Central memory CD8-positive, alpha-beta T cell (primary cell): ENCODE results near the gene RLBP1.

Experiments
- ATAC-seq: fragments of 150-1000 bp; cut with Tn5 transposase; replicated peaks from 2 replicates; pipeline ENCODE4 v1.10.0; 2022; ENCODE audit warnings: mild to moderate bottlenecking, moderate FRiP score, moderate number of reproducible peaks; ENCODE audit not compliant: poor library complexity, severe bottlenecking; ENCODE audit errors: extremely low read depth
- DNase-seq, 2 donors: peaks; one replicate each; pipeline ENCODE4 v3.0.0; 2021; ENCODE audit warnings: low spot score in 2 of 2
- H3K27ac Mint-ChIP-seq: one replicate; pipeline ENCODE4 v1.8.0; 2022; ENCODE audit warnings: low read depth, mild to moderate bottlenecking, moderate library complexity, mixed read lengths
- H3K27me3 Mint-ChIP-seq: one replicate; pipeline ENCODE4 v1.8.0; 2022; ENCODE audit warnings: mixed read lengths
- H3K36me3 Mint-ChIP-seq: one replicate; pipeline ENCODE4 v1.8.0; 2022; ENCODE audit warnings: mild to moderate bottlenecking, moderate library complexity, mixed read lengths; ENCODE audit not compliant: insufficient read depth
- H3K4me1 Mint-ChIP-seq: one replicate; pipeline ENCODE4 v1.8.0; 2022; ENCODE audit warnings: mixed read lengths
- H3K4me3 Mint-ChIP-seq: one replicate; pipeline ENCODE4 v1.8.0; 2022; ENCODE audit warnings: mild to moderate bottlenecking, moderate library complexity, mixed read lengths
- H3K9me3 Mint-ChIP-seq: one replicate; pipeline ENCODE4 v1.8.0; 2022; ENCODE audit warnings: mixed read lengths

Gene RLBP1

DNA sequence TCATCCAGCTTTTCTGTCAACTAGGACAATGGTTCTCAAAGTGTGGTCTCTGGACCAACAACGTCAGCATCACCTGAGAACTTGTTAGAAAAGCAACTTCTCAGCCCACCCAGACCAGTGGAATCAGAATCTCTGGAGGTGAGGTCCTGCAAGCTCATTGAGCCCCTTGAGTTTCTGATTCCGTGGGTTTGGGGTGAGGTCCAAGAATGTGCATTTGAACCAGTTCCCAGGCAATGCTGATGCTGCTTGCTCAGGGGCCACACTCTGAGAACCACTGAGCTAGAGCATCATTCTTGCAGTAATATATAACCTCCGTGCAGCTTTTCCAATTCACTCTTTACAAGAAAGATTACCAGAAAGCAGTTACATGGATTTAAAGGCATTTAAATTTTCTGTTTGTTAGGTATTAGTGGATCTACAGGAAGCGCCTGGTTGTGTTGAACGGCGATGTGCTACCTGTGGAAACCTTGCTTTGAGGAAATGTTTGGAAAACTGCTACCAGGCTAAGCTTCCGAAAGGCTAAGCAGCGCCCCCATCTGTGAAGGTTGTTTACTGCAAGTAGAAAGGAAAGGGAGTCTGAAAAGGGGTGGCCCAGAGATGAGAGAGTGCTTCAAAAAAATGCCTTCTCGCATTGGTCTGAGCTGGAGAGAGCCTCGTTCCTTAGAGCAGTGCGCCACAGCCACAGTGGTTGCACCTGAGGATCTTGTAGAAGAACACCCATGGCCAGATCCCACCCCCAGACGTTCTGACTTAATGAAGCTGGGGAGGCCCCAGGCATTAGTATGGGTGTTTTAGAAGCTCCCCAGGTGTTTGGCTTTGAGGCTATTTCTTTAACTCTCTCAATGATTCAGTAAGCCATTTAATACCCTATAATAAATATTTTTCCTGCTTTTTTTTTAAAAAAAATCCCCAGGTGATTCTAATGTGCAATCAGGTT is 50.0 kb downstream of the RLBP1 start:
- Mint-ChIP-seq H3K4me1 (peaks cover 6% of the 10 kb centered on the region), H3K27me3 (no peaks in the 10 kb centered on the region), H3K27ac (no peak overlapping the region), H3K9me3 (no peaks in the 10 kb centered on the region), H3K4me3 (no peak overlapping the region), H3K36me3 (peaks cover 13% of the 10 kb centered on the region)
- peak in 1 of 2 donors; percentile 18 for DNase-seq
- ATAC-seq = no peak

DNA sequence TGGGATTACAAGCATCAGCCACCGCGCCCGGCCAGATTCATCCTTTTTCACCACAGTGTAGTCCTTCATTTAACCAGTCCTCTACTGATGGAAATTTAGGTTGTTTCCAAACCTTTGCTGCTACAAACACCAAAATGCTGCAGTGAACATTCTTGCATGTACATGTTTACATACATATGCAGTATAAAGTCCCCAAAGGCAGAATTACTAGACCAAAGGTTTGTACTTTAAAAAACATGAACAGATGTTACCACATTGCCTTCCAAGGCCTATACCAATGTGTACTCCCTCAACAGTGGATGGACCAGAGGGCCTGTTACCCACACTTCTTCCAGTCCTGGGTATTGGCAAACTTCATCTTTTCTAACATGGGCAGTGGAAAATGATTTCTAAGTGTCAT is 51.0 kb downstream of the RLBP1 start:
- no peaks in the 10 kb centered on the region for H3K9me3 Mint-ChIP-seq
- no peak for ATAC-seq
- H3K27ac Mint-ChIP-seq = no peak overlapping the region
- H3K4me1 Mint-ChIP-seq = peaks cover 6% of the 10 kb centered on the region
- peaks cover 8% of the 10 kb centered on the region for H3K36me3 Mint-ChIP-seq
- H3K27me3 Mint-ChIP-seq = no peaks in the 10 kb centered on the region
- DNase-seq = no peak
- H3K4me3 Mint-ChIP-seq = no peak overlapping the region

DNA sequence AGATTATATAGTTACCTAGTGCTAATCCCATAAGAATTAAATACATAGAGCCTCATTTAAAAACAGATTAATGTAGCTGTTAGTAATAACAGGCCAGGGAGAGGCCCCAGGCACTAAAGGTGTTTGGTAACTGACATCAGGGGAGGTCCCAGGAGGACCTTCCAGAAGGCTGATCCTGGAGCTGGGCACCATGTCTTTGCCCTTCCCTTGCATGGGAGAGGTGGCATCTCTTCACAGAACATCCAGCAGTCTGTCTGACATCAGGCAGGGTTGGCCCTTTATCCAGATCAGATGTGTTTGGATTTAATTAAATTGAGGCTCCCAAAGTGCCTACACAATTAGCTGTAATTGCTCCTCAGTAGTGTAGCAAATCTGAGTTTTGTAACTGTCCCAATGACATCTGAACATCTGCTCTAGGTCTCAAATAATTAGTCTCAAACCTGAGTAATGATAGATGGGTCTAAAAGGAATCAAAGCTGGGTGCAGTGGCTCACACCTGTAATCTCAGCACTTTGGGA is 53.0 kb downstream of the RLBP1 start:
- H3K27ac Mint-ChIP-seq = peak overlapping the region; percentile 41

DNA sequence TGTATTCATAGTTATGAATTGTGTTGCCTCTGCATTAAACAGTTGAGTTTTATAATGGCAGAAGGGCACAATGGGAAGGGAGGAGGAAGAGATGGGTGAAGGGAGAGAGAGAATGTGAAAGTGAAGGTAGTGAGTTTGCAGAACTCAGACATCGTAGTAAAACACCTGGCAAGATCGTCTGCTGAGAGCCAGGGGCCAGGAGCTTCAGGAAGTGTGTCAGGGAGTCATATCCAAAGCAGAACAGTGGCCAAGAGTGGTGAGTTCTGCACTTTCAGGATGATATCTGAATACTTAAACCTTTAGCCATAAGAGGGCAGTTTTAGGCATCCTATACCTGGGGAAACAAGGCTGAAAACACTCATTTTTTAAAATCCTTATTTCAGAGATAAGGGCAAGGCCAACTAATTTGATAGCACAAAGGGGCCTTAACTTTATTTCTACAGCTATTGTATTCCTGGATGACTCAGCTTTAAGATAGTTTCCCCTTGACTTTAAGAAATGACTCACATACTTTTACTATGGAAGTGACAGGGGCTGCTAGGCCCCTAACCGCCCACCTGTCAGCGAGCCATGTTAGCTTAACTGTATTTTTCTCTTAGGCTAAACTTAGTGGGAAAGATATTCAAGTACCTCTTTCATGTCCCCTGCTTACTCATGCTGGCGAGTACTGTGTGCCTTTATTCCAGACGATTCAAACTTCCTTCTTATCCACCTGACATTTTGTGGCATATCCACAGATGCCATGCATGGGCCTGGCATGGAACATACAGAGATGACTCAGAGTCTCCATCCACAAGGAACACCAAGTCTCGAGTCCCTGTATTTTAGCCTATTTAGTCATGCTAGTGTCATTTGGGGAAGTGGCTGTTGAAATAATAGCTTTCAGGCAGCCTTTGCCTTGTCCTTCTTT is 53.9 kb downstream of the RLBP1 start:
- Mint-ChIP-seq H3K9me3 (no peaks in the 10 kb centered on the region), H3K27me3 (no peaks in the 10 kb centered on the region), H3K4me3 (no peak overlapping the region), H3K4me1 (peaks cover 6% of the 10 kb centered on the region), H3K27ac (peak overlapping the region; percentile 7), H3K36me3 (peaks cover 2% of the 10 kb centered on the region)
- DNase-seq (no peak), ATAC-seq (no peak)

More for the DNA sequence above, 53.0 kb downstream of the RLBP1 start:
- no peak for ATAC-seq
- no peak overlapping the region for H3K4me3 Mint-ChIP-seq
- H3K4me1 Mint-ChIP-seq = peaks cover 6% of the 10 kb centered on the region
- H3K27me3 Mint-ChIP-seq = no peaks in the 10 kb centered on the region
- DNase-seq = no peak
- no peaks in the 10 kb centered on the region for H3K9me3 Mint-ChIP-seq
- peaks cover 4% of the 10 kb centered on the region for H3K36me3 Mint-ChIP-seq

DNA sequence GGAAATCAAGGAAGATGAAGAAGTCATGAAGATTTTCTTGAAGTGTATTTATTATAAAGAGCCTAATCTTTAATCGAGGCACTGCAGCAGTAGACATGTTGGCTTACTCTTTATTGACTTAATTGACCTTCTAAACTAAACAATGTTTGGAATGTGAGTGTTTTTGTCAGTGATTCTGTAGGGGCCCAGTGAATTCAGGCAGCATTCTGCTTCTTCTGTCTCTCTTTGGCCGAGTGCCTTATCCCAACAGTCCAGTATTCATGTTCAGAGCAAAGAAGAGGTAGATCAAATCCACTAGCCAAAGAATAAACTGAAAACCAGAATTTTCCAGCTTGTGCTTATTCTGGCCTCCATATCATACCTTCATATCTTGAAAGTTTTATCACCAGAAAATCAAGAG is 55.7 kb downstream of the RLBP1 start:
- Mint-ChIP-seq H3K9me3 (no peaks in the 10 kb centered on the region), H3K4me1 (peaks cover 6% of the 10 kb centered on the region), H3K27me3 (no peaks in the 10 kb centered on the region), H3K27ac (no peak overlapping the region), H3K36me3 (peaks cover 7% of the 10 kb centered on the region), H3K4me3 (no peak overlapping the region)
- ATAC-seq (no peak), DNase-seq (no peak)

DNA sequence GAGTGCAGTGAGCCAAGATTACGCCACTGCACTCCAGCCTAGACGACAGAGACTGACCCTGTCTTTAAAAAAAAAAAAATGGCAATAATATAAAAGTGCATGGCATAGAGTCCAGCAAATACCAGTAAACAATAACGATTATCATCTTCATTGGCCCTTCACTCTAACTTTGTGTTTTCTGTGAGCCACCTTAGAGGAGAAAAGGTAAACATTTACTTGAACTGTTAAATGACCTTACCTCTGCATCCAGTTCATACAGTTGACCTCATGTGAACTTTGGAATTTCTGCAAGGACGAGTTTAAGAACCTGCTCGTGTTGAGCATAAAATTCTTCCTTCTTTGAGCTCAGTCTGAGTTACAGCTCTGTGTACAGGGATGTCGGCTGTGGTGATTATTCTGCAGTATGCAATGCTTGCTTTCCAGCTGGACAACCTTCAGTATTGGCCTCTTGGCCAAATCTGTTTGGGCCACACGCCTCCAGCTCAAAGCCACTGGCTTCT is 56.6 kb downstream of the RLBP1 start:
- Mint-ChIP-seq H3K4me3 (no peak overlapping the region), H3K9me3 (no peaks in the 10 kb centered on the region), H3K27me3 (no peaks in the 10 kb centered on the region), H3K4me1 (peaks cover 6% of the 10 kb centered on the region), H3K36me3 (peaks cover 7% of the 10 kb centered on the region), H3K27ac (no peak overlapping the region)
- no peak for DNase-seq
- no peak for ATAC-seq

DNA sequence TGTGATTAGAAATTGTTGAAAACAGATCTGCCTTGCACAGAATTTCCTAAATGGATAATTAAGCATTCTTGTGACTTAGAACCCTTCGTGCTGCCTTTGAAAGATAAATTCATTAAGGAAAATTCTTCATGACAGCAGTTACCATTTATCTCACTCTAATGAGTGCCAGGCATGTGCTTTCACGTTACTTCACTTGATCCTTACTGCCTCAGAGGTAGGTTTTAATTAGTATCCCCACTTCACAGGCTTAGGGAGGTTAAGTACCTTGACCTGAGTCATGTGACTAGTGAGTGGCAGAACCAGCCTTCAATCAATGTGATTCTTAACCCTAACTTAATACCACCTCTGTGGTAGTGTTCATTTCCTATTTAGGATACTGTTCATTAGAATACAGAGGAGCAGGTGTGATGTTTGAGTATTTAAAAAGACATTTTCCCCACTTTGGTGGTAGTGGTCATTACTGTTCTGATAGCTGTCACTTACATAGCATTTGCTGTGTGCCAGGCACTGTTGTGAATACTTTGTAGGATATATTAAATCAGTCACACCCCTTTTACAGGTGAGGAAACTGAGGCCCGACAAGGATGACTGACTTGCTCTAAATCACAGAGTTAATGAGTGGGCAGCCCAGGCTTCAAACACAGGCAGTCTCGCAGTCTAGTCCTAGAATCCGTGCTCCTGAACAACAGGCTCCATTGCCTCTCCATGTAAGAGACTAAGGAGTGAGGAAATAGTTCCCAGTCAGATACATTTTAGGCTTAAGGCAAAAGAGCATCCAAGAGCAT is 57.9 kb downstream of the RLBP1 start:
- peaks cover 6% of the 10 kb centered on the region for H3K4me1 Mint-ChIP-seq
- DNase-seq = no peak
- no peak overlapping the region for H3K27ac Mint-ChIP-seq
- peaks cover 7% of the 10 kb centered on the region for H3K36me3 Mint-ChIP-seq
- H3K9me3 Mint-ChIP-seq = no peaks in the 10 kb centered on the region
- no peaks in the 10 kb centered on the region for H3K27me3 Mint-ChIP-seq
- no peak overlapping the region for H3K4me3 Mint-ChIP-seq
- ATAC-seq = no peak

DNA sequence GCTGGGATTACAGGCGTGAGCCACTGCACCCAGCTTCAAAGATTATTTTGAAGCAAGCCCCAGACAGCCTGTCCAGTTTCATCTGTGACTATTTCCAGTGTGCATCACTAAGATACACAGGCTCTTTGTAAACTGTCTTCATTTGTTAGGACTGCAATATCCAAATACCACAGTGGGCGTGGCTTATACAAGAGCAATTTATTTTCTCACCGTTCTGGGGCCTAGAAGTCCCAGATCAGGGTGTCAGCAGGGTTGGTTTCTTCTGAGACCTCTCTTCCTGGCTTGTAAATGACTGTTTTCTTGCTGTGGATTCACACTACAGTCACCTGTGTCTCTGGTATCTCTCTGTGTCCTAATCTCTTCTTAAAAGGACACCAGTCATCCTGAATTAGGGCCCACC is 59.7 kb downstream of the RLBP1 start:
- DNase-seq = no peak
- H3K4me3 Mint-ChIP-seq = no peak overlapping the region
- ATAC-seq = no peak
- no peaks in the 10 kb centered on the region for H3K27me3 Mint-ChIP-seq
- peaks cover 11% of the 10 kb centered on the region for H3K36me3 Mint-ChIP-seq
- H3K4me1 Mint-ChIP-seq = peaks cover 6% of the 10 kb centered on the region
- peak overlapping the region; percentile 74 for H3K27ac Mint-ChIP-seq
- no peaks in the 10 kb centered on the region for H3K9me3 Mint-ChIP-seq
